Measurements from ENCODE around the gene ADRA2B.

DNA sequence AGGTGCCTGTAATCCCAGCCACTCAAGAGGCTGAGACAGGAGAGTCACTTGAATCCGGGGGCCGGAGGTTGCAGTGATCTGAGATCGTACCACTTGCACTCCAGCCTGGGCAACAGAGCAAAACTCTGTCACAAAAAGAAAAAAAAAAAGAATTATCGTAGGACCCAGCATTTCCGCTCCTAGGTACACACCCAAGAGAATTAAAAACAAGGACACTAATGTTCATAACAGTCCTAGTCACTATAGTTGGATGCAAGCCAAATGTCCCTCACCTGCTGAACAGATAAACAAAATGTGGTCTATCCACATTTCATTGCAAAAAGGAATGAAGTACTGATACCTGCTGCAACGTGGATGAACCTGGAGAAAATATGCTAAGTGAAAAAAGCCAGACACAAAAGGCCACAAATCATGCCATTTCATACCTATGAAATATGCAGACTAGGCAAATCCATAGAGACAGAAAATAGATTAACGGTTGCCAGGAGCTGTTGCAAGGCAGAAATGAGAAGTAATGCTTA, 21.2 kb downstream of the ADRA2B start:
- TF ChIP-seq YY1 (IDR thresholded peaks at IDR 0.05; ENCODE audit: insufficient read depth, insufficient read length) (no peak), SUZ12 (IDR thresholded peaks at IDR 0.05; ENCODE audit: extremely low read depth, insufficient read depth, insufficient read length) (no peak)

Data from NT2/D1 (cell line).